K562 (cell line): ENCODE data around the gene KRT76.

Experiments
- FOS ChIP-seq: IDR thresholded peaks from 3 replicates; pipeline ENCODE4 v1.6.1; 2011; ENCODE audit not compliant: insufficient read length; ENCODE audit errors: extremely low read depth
- RBFOX2 ChIP-seq: fragments of 200-400 bp; formaldehyde crosslinking; IDR thresholded peaks from 2 replicates; pipeline ENCODE4 v1.6.1; 2017; ENCODE audit warnings: low read depth, mild to moderate bottlenecking, low read length, moderate library complexity
- TF ChIP-seq, protein P1 (sequence below), 3 experiments: IDR thresholded peaks in 2 of 3; conservative IDR thresholded peaks in 1 of 3; 2 replicates each; pipeline ENCODE4 v1.5.1; 2011 to 2012; ENCODE audit warnings: low read length in 3 of 3, mild to moderate bottlenecking in 3 of 3, control low read depth in 2 of 3, improper control_type of control experiment in 1 of 3, inconsistent platforms in 1 of 3, low read depth in 1 of 3, mixed read lengths in 1 of 3, moderate library complexity in 1 of 3; ENCODE audit not compliant: insufficient read depth in 2 of 3
- TF ChIP-seq, protein P2 (sequence below): fragments of 450-650 bp; IDR thresholded peaks from 2 replicates; pipeline ENCODE4 v1.6.1; 2017; ENCODE audit warnings: antibody characterized with exemption
- TF ChIP-seq, protein P3 (sequence below): fragments of 450-650 bp; IDR thresholded peaks from 2 replicates; pipeline ENCODE4 v1.7.1; 2018; ENCODE audit warnings: mild to moderate bottlenecking, low read depth; ENCODE audit not compliant: partially characterized antibody
- TF ChIP-seq, protein P4 (sequence below), 2 experiments: fragments of 200-800 bp in 1 of 2; sonication (Bioruptor generic) in 1 of 2; sonication (generic) in 1 of 2; formaldehyde crosslinking in 1 of 2; IDR thresholded peaks in 1 of 2; conservative IDR thresholded peaks in 1 of 2; 2 replicates each; pipeline versions ENCODE4 v1.5.0 to v1.6.1; 2016 to 2020; ENCODE audit warnings: missing compliant biosample characterization in 1 of 2, missing genetic modification characterization in 1 of 2, missing genetic modification reagents in 1 of 2

DNA sequence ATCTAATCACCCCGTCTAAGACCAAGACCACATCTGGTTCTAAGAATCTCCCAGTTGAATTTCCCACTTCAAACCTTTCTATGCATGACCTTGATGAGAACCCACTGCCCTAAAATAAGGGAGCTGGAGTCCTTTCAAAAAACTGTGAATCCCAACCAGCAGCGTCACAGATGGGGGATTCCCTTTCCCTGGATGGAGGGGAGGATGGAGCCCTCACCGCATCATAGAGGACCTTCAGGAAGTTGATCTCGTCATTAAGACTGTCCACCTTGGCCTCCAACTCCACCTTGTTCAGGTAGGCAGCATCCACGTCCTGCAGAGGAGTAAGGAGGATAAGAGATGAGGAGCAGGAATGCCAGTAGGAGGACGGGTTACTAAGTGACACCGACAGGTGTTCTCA is 32.0 kb upstream of the KRT76 start:
- TF ChIP-seq, protein P1, sequence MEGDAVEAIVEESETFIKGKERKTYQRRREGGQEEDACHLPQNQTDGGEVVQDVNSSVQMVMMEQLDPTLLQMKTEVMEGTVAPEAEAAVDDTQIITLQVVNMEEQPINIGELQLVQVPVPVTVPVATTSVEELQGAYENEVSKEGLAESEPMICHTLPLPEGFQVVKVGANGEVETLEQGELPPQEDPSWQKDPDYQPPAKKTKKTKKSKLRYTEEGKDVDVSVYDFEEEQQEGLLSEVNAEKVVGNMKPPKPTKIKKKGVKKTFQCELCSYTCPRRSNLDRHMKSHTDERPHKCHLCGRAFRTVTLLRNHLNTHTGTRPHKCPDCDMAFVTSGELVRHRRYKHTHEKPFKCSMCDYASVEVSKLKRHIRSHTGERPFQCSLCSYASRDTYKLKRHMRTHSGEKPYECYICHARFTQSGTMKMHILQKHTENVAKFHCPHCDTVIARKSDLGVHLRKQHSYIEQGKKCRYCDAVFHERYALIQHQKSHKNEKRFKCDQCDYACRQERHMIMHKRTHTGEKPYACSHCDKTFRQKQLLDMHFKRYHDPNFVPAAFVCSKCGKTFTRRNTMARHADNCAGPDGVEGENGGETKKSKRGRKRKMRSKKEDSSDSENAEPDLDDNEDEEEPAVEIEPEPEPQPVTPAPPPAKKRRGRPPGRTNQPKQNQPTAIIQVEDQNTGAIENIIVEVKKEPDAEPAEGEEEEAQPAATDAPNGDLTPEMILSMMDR (IDR thresholded peaks at IDR 0.05 in 2 of 3, conservative IDR thresholded peaks at IDR 0.05 in 1 of 3; ENCODE audit: insufficient read depth in 2 of 3, low read depth in 1 of 3, low read length in 3 of 3), result no peak
- no peak for TF ChIP-seq FOS
- TF ChIP-seq, protein P2, sequence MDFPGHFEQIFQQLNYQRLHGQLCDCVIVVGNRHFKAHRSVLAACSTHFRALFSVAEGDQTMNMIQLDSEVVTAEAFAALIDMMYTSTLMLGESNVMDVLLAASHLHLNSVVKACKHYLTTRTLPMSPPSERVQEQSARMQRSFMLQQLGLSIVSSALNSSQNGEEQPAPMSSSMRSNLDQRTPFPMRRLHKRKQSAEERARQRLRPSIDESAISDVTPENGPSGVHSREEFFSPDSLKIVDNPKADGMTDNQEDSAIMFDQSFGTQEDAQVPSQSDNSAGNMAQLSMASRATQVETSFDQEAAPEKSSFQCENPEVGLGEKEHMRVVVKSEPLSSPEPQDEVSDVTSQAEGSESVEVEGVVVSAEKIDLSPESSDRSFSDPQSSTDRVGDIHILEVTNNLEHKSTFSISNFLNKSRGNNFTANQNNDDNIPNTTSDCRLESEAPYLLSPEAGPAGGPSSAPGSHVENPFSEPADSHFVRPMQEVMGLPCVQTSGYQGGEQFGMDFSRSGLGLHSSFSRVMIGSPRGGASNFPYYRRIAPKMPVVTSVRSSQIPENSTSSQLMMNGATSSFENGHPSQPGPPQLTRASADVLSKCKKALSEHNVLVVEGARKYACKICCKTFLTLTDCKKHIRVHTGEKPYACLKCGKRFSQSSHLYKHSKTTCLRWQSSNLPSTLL, result no peak
- TF ChIP-seq, protein P3, sequence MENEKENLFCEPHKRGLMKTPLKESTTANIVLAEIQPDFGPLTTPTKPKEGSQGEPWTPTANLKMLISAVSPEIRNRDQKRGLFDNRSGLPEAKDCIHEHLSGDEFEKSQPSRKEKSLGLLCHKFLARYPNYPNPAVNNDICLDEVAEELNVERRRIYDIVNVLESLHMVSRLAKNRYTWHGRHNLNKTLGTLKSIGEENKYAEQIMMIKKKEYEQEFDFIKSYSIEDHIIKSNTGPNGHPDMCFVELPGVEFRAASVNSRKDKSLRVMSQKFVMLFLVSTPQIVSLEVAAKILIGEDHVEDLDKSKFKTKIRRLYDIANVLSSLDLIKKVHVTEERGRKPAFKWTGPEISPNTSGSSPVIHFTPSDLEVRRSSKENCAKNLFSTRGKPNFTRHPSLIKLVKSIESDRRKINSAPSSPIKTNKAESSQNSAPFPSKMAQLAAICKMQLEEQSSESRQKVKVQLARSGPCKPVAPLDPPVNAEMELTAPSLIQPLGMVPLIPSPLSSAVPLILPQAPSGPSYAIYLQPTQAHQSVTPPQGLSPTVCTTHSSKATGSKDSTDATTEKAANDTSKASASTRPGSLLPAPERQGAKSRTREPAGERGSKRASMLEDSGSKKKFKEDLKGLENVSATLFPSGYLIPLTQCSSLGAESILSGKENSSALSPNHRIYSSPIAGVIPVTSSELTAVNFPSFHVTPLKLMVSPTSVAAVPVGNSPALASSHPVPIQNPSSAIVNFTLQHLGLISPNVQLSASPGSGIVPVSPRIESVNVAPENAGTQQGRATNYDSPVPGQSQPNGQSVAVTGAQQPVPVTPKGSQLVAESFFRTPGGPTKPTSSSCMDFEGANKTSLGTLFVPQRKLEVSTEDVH, result no peak
- TF ChIP-seq, protein P4, sequence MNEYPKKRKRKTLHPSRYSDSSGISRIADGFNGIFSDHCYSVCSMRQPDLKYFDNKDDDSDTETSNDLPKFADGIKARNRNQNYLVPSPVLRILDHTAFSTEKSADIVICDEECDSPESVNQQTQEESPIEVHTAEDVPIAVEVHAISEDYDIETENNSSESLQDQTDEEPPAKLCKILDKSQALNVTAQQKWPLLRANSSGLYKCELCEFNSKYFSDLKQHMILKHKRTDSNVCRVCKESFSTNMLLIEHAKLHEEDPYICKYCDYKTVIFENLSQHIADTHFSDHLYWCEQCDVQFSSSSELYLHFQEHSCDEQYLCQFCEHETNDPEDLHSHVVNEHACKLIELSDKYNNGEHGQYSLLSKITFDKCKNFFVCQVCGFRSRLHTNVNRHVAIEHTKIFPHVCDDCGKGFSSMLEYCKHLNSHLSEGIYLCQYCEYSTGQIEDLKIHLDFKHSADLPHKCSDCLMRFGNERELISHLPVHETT (CRISPR knock-in tag; conservative IDR thresholded peaks at IDR 0.05 in 1 of 2, IDR thresholded peaks at IDR 0.05 in 1 of 2), result no peak
- no peak for TF ChIP-seq RBFOX2
